OCI-LY7 (cell line): ENCODE data around the gene SLC41A1. TPM values are rescaled to one million over a fixed set of nuclear protein-coding genes. Genes with fewer than 3 reads are reported as not detected.

Source experiments
- BruUV-seq: library from RNA; stranded (reverse); fragments of 400-500 nt; replicated peaks from 2 replicates; lab custom pipeline; 2021; lab: Mats Ljungman, UMichigan
- CTCF ChIA-PET: fragments of 300-600 bp; sonication (Branson Sonifier 250); formaldehyde crosslinking; loops from one replicate; lab custom pipeline; 2022; ENCODE audit warnings: antibody characterized with exemption; ENCODE audit not compliant: unreplicated experiment; lab: Charles Lee
- POLR2A ChIA-PET: fragments of 300-600 bp; sonication (Branson Sonifier 250); formaldehyde crosslinking; loops from one replicate; lab custom pipeline; 2022; ENCODE audit warnings: antibody characterized with exemption; lab: Charles Lee
- DNase-seq: peaks from one replicate; pipeline ENCODE4 v3.0.0-alpha.2; 2015; ENCODE audit warnings: low spot score
- H2AFZ ChIP-seq: fragments of 200-600 bp; sonication (generic), shearing (Covaris generic); 2 replicates; pipeline ENCODE4 v1.6.1; 2014; ENCODE audit warnings: mild to moderate bottlenecking, antibody characterized with exemption, low read length, moderate library complexity
- H3K27ac ChIP-seq: fragments of 200-600 bp; sonication (generic); 2 replicates; pipeline ENCODE4 v1.5.1; 2014; ENCODE audit warnings: mixed run types, low read depth, mild to moderate bottlenecking, moderate library complexity, low read length, inconsistent platforms; ENCODE audit not compliant: poor library complexity, severe bottlenecking
- H3K36me3 ChIP-seq: fragments of 200-600 bp; sonication (generic); 2 replicates; pipeline ENCODE4 v1.6.1; 2014; ENCODE audit warnings: mild to moderate bottlenecking, antibody characterized with exemption, low read length, moderate library complexity, mixed read lengths; ENCODE audit not compliant: insufficient read depth
- H3K4me1 ChIP-seq: fragments of 200-600 bp; sonication (generic); 2 replicates; pipeline ENCODE4 v1.5.1; 2014; ENCODE audit warnings: mild to moderate bottlenecking, low read length; ENCODE audit not compliant: insufficient read depth, poor library complexity, severe bottlenecking
- H3K4me2 ChIP-seq: fragments of 200-600 bp; sonication (generic); 2 replicates; pipeline ENCODE4 v1.6.1; 2014; ENCODE audit warnings: mild to moderate bottlenecking, low read length
- H3K4me3 ChIP-seq: fragments of 200-600 bp; sonication (generic); 2 replicates; pipeline ENCODE4 v1.5.1; 2014; ENCODE audit warnings: mild to moderate bottlenecking, low read depth, low read length; ENCODE audit not compliant: poor library complexity, severe bottlenecking
- H3K79me2 ChIP-seq: fragments of 200-600 bp; sonication (generic); 2 replicates; pipeline ENCODE4 v1.6.1; 2016; ENCODE audit warnings: low read depth, mild to moderate bottlenecking, low read length, moderate library complexity, mixed read lengths; ENCODE audit not compliant: insufficient read depth
- H3K9me2 ChIP-seq: fragments of 200-600 bp; sonication (generic); 2 replicates; pipeline ENCODE4 v1.6.1; 2016; ENCODE audit warnings: mild to moderate bottlenecking, low read length, mixed read lengths; ENCODE audit not compliant: insufficient read depth
- H3K9me3 ChIP-seq: fragments of 200-600 bp; sonication (generic); 2 replicates; pipeline ENCODE4 v1.6.1; 2014; ENCODE audit warnings: mild to moderate bottlenecking, mixed run types, low read length, mixed read lengths
- H4K20me1 ChIP-seq: fragments of 200-600 bp; sonication (generic); 2 replicates; pipeline ENCODE4 v1.6.1; 2014; ENCODE audit warnings: mild to moderate bottlenecking, antibody characterized with exemption, low read length, moderate library complexity, mixed read lengths; ENCODE audit not compliant: insufficient read depth
- EZH2phosphoT487 ChIP-seq: fragments of 200-600 bp; sonication (generic); IDR thresholded peaks from 2 replicates; pipeline ENCODE4 v1.6.1; 2018; ENCODE audit warnings: low read depth, borderline replicate concordance, mild to moderate bottlenecking, mixed run types, antibody characterized with exemption, low read length, moderate library complexity, mixed read lengths
- intact Hi-C: fragments of 100-400 bp; cut with micrococcal nuclease; formaldehyde crosslinking; loops from one replicate; pipeline ENCODE4 v1.10.0; 2022; ENCODE audit not compliant: unreplicated experiment
- total RNA-seq, 2 experiments: library from RNA; depleted of rRNA in 1 of 2; stranded (reverse); fragments of >200 nt in 1 of 2; shearing (Covaris generic) in 1 of 2; gene quantifications; 2 replicates each; pipeline ENCODE4 v1.2.3, GENCODE V29; 2014 to 2022
- TF ChIP-seq, protein P1 (sequence below): fragments of 200-600 bp; sonication (generic); conservative IDR thresholded peaks from 2 replicates; pipeline ENCODE4 v1.5.1; 2014; ENCODE audit warnings: mild to moderate bottlenecking, antibody characterized with exemption, low read length, moderate library complexity, mixed read lengths

SLC41A1 gene
- total RNA-seq, 2 experiments from 2014 or later, result 3.2 to 8.2 TPM

DNA sequence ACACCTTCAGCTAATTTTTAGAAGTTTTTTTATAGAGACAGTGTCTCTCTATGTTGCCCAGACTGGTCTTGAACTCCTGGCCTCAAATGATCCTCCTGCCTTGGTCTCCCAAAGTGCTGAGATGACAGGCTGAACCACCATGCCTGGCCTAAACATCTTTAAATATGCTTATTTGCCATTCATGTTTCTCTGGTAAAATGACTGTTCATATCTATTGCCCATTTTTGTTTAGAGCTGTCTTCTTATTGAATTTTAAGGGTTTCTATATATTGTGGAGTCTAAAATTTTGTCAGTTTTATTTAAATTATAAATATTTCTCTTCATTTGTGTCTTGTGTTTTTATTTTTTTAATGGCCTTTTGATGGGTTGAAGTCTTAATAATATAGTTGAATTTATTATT, 40.0 kb upstream of the SLC41A1 start:
- DNase-seq, result no peak
- H2AFZ ChIP-seq, result no peak overlapping the region
- intact Hi-C loops, result no loop called here
- ChIA-PET POLR2A (interaction anchor here (0.7 kb wide), 1 partner anchor 336 kb away, joined by 4 read pairs; no protein-coding TSS in a partner anchor), CTCF (no interaction called here)
- TF ChIP-seq, protein P1, sequence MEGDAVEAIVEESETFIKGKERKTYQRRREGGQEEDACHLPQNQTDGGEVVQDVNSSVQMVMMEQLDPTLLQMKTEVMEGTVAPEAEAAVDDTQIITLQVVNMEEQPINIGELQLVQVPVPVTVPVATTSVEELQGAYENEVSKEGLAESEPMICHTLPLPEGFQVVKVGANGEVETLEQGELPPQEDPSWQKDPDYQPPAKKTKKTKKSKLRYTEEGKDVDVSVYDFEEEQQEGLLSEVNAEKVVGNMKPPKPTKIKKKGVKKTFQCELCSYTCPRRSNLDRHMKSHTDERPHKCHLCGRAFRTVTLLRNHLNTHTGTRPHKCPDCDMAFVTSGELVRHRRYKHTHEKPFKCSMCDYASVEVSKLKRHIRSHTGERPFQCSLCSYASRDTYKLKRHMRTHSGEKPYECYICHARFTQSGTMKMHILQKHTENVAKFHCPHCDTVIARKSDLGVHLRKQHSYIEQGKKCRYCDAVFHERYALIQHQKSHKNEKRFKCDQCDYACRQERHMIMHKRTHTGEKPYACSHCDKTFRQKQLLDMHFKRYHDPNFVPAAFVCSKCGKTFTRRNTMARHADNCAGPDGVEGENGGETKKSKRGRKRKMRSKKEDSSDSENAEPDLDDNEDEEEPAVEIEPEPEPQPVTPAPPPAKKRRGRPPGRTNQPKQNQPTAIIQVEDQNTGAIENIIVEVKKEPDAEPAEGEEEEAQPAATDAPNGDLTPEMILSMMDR, result no peak
- no peak for TF ChIP-seq EZH2phosphoT487
- peaks cover 9% of the 10 kb centered on the region for H3K9me3 ChIP-seq
- H3K4me1 ChIP-seq, result peaks cover 13% of the 10 kb centered on the region
- H3K4me3 ChIP-seq, result no peak overlapping the region
- BruUV-seq, result no TSS peak
- H3K4me2 ChIP-seq, result no peak overlapping the region
- no peaks in the 10 kb centered on the region for H4K20me1 ChIP-seq
- no peak overlapping the region for H3K27ac ChIP-seq
- no peaks in the 10 kb centered on the region for H3K9me2 ChIP-seq
- H3K79me2 ChIP-seq, result no peaks in the 10 kb centered on the region
- H3K36me3 ChIP-seq, result no peaks in the 10 kb centered on the region

DNA sequence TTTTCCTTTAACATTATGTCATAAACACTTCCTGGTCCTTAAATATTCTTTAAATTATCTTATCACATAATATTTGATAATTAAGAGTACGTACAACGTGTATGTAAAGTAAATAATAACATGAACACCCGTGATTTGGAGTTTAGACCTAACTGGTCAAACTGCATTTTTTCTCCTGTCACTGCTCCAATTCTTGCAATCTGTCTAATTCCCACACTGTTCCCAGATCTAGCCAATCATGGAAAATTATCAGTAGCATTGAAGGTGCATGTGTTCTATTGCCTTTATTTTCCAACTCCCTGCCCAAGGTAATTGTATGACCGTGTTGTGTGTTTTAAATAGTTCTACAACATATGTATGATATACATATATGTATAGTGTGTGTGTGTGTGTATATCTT, 39.0 kb upstream of the SLC41A1 start:
- Histone ChIP-seq H3K9me2 (no peaks in the 10 kb centered on the region), H3K4me1 (peaks cover 8% of the 10 kb centered on the region), H3K9me3 (peaks cover 9% of the 10 kb centered on the region), H2AFZ (no peak overlapping the region), H4K20me1 (no peaks in the 10 kb centered on the region), H3K79me2 (no peaks in the 10 kb centered on the region), H3K4me3 (no peak overlapping the region), H3K36me3 (no peaks in the 10 kb centered on the region), H3K4me2 (no peak overlapping the region), H3K27ac (no peak overlapping the region)
- intact Hi-C loops, result no loop called here
- BruUV-seq, result no TSS peak
- no peak for DNase-seq
- ChIA-PET CTCF (no interaction called here), POLR2A (no interaction called here)
- TF ChIP-seq EZH2phosphoT487, result no peak
- TF ChIP-seq, protein P1, result no peak

DNA sequence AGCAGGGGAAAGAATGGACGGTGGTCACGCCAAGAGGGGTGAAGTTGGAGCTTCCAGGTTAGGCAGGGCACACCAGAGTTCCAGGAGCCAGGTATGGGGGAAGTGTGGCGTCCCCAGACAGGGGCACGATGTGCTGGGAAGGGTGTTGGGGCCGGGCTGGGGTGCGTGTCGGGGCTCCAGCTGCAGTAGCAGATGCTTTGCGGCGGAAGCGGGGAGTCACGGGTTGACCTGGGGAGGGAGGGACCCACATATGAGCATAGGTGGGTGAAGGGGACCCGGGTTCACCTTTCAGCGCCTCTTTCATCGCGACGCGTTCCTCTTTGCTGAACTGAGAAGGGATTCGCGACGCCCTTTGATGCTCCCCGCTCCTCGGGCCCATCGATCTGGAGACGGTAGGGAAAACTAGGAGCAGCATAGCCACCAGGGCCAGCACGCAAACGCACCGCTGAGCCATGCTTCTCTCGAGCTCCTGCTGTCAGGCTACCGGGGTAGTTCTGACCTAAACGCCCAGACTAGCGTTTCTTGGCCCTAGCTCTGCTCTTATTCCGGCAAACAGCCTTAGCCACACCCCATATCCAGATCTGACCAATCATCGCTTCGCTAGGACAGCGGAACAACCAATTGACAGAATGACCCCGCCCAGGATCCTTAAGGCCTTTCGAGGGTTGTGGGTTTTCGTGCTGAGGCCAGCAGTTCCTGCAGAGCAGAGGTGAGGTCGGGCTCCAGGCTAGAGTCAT, 36.8 kb upstream of the SLC41A1 start, which contains the start of gene PM20D1:
PM20D1 (minus strand) TSS at position 514 of the 737 bp plus-strand sequence; CDS start at position 454, 60 bp downstream.
- Histone ChIP-seq H3K27ac (no peak within 1 kb of the TSS), H3K9me3 (no peaks in the 10 kb centered on the region), H3K36me3 (no peaks in the 10 kb centered on the region), H4K20me1 (no peaks in the 10 kb centered on the region), H3K4me2 (peak within 1 kb of the TSS; percentile 69), H3K9me2 (no peaks in the 10 kb centered on the region), H3K79me2 (no peaks in the 10 kb centered on the region), H2AFZ (peak within 1 kb of the TSS; percentile 71), H3K4me3 (peak within 1 kb of the TSS; percentile 59), H3K4me1 (peaks cover 8% of the 10 kb centered on the region)
- peak; percentile 94 for DNase-seq
- CTCF ChIA-PET, result interaction anchor here (0.6 kb wide), 1 partner anchor 127 kb away, joined by 3 read pairs; no protein-coding TSS in a partner anchor
- BruUV-seq, result no TSS peak
- intact Hi-C loops, result no loop called here
- POLR2A ChIA-PET, result interaction anchor here (0.5 to 1.1 kb wide), 4 partner anchors 9 to 110 kb away, joined by 3 to 5 read pairs (median 3); no protein-coding TSS in a partner anchor
- TF ChIP-seq, protein P1, result no peak
- TF ChIP-seq EZH2phosphoT487, result no peak
